NCI-H146 treated with DMSO at 0.1 percent for 48 hours (cell line): ENCODE measurements around the gene P2RX7.
A peak's percentile ranks its signal among the peaks of the same experiment; 100 is the strongest.

Experiments
- DNase-seq: peaks from one replicate; lab custom pipeline; 2025; ENCODE audit not compliant: unreplicated experiment; lab: John Stamatoyannopoulos, UW

Gene P2RX7

DNA sequence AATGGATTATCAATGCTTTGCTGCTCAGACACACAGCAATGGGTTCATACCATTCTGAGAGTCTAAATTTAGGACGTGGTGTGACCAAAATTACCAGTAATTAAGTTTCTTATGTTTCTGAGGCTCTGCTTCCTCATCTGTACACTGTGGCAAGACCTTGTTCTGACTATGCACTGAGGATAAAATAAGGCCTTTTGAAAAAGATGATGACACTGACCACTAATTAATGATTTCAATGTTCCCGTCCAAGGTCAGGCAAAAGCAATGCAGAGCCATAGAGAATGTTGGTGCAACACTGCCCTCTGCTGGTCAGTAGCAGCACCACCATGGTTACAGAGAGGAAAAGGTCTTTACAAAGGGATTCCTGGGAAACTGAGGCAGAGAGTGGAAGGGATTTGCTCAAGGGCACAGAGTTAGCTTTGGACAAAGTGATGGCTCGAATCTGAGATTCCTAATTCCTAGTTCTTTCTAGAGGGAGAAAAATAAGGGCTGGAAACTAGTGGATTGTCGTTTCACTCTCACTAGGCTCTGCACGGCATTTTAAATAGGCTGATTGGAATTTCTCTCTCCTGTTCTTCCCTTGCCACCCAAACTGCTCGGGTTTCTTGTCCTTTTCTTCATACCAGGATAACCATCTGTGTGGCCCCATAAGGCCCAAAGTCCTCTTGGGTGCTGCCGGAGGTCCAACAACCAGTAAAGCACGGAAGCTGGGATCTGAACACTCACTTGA is 22.3 kb upstream of the P2RX7 start:
- DNase-seq: peak; percentile 46

GRCh38 chr12:121111684-121112083 is 21.0 kb upstream of the P2RX7 start:
- DNase-seq: no peak

DNA sequence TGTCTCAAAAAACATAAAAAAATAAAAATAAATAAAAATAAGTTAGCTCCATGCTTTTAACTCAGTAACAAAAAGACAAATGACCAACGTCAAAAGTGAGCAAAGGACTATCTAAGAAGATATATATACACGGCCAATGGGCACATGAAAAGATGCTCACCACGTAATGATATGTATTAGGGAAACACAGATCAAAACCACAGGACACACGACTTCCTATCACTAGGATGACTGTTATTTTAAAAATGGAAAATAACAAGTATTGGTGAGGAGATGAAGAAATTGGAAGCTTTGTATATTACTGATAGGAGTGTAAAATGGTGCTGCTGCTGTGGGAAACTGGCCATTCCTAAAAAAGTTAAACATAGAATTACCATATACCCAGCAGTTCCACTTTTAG is 20.2 kb upstream of the P2RX7 start:
- no peak for DNase-seq

DNA sequence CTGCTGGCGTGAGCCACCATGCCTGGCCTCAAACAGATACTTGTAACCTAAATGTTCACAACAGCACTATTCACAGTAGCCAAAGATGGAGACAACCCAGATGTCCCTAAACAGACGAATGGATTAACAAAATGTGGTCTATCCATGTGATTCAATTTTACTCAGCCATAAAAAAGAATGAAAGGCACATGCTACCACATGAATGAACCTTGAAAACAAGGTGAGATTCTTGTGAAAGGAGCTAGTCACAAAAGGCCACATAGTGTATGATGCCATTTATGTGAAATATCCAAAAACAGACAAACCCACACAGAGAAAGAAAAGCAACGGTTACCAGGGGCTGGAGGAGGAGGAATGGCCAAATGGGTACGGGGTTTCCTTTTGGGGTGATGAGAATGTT is 19.6 kb upstream of the P2RX7 start:
- DNase-seq: no peak

DNA sequence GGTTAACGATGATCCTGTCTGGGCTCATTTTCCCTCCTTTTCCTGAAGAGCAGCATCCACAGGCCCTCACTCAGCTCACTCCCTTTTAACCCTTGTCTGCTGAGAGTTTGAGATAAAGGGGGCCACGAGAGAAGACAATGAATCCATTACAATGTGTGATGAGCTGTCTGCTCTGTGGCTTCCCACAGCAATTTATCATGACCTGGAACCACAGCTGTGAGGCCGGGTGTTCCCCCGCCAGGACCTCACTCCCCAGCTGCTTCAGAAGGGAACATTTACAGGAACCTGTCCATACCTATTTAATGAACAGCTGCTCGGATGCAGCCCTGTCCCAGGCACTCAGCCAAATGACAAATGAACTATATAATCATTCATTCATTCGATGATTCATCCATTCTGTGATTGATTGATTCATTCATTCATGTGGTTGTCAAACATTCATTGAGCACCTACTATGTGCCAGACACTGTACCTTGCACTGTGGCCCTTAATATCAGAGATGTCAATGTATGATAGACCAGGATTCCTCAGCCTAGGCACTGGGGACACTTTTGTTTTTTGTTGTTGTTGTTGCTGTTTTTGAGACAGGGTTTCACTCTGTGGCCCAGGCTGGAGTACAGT is 18.5 kb upstream of the P2RX7 start:
- no peak for DNase-seq

GRCh38 chr12:121114806-121115205 is 17.9 kb upstream of the P2RX7 start:
- DNase-seq: no peak

GRCh38 chr12:121115530-121115929 is 17.1 kb upstream of the P2RX7 start:
- DNase-seq: no peak

DNA sequence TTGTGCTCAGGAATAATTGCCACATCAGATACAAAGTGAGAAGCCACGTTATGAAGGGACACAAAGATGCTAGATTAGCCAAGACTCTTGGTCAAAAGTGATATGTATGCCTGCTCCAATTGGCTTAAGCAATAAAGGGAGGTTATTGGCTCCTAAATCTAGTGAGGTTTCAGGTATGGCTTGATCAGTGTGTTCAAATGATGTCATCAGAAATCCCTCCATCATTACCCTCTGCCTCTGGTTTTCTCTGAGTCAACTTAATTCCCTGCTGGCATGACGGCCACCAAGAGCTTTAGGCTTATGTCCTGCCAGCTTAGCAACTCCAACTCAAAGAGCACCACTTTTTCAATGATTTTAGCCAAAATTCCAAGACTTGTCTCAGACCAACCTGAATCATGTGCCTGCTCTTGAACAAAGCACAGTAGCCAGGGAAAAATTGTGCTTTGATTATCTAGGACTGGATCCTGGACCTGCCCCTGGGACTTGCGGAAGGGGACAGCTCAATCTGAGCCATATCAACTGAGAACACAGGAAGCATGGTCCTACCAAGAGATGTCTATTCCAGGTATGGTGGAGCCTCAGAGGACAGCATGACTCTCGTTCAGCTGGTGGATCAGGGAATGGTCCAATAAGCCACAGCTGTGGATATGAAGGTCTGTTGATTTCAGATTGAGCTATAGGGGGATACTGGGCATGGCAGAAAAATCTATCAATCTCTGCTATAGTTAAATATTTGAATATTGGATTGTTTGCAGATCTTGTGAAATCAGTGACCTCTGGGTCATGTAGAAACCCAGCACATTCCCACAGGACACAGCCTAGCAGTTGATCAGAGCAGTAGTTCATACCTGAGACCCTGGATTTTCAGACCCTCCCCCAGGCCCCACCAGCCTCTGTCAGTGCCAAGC is 16.1 kb upstream of the P2RX7 start:
- no peak for DNase-seq

DNA sequence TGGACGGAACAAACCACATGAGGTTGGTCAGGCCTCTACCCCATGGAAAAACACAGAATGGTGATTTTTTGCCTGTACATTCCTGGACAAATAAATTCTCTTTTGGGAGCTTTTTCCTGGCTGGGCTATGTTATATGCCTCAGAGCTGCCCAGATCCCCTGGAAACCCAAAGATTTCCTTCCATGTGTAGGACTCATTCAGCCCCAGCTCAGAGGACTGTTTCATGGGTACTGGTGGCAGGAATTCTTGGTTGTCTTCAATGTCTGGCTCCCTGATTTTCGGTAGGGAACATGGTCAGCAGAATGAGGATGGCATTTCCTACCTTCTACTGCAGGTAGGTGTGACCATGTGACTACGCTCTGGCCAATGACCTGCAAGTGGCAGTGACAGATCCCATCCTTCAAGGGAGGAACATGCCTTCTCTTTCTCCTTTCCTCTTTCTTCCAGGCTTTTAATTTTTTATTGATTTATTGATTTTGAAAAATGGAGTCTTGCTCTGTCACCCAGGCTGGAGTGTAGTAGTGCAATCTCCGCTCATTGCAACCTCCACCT is 15.4 kb upstream of the P2RX7 start:
- no peak for DNase-seq

DNA sequence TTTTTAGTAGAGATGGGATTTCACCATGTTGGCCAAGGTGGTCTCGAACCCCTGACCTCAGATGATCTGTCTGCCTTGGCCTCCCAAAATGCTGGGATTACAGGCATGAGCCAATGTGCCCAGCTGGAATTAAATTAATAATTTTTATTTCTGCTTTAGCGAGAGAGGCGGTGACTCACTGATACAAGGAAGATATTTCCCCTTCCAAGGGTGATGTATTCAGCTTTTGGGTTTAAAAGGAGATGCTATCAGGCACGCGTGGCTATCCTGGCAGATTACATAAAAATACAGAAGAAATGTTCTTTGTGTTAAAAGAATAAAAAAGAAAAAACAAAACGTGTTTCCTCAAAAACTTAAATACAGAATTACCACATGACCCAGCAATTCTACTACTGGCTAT is 12.4 kb upstream of the P2RX7 start:
- no peak for DNase-seq

- DNase-seq: no peak
Observed at GRCh38 chr12:121120989-121121755, 11.5 kb upstream of the P2RX7 start.

DNA sequence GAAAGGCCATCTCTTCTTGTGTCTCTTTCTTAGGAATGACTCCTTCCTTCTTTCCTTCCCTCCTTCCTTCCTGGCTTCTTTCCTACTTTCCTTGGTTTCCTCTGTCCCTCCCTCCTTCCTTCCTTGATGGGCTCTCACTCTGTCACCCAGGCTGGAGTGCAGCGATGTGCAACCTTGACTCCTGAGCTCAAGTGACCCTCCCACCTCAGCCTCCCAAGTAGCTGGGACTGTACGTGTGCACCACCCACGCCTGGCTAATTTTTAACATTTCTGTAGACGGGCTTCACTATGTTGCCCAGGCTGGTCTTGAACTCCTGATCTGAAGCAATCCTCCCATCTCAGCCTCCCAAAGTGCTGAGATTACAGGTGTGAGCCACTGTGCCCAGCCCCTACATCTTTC is 10.9 kb upstream of the P2RX7 start:
- no peak for DNase-seq

DNA sequence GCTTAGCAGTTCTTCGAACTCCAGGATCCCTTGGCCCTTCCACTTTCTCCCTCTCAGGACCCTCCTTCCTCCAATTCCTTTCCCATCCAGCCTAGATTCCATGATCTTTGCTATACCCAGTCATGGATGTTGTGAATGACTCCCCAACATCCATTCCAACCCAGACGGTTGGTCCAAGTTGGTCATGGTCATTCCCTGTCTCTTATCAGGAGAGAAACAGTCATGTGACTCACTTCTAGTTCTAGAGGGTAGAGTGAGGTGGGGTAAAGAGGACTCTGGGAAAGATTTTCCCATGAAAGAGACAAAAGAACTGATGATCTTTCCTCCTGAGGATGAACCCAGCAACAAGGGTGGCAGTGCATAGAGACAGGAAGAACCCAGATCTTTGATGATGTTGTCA is 9.2 kb upstream of the P2RX7 start:
- DNase-seq: no peak

DNA sequence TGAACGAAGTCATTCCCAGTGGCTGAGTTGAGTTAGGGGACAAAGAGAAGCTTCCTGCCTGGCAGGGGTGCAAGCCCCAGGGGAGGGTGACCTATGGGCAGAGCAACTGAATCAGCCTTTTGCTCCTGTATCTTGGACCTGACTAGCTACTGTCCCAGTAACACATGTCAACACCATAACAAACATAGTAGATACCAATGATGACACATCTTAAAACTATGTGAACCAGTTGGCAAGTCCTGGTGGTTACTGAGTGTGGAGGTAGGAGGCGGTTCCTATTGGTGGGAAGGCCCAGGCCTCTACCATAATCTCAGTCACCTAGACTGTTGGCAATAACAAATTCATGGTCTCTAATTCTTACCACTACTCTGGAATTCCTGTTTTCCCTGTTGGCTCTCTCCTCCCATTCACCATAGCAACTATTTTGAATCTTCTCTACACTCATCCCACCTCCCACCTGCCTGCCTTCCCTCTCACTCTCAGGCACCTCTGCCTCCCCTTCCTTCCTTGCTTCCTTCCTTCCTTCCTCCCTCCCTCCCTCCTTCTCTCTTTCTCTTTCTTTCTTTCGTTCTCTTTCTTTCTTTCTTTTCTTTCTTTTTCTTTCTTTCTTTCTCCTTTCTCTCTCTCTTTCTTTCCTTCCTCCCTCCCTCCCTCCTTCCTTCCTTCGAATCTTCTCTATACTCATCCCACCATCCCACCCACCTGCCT is 8.1 kb upstream of the P2RX7 start:
- no peak for DNase-seq

DNA sequence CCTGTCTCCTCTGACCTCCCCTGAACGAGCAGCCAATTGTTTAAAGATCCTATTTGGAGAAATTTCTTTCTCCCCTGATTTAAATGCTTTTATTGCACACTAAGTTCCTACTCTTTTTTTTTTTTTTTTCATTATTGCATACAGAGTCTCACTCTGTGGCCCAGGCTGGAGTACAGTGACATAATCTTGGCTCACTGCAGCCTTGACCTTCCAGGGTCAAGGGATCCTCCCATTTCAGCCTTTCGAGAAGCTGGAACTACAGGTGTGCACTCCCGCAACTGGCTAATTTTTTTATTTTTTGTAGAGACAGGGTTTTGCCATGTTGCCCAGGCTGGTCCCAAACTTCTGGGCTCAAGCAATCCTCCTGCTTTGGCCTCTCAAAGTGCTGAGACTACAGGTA is 5.2 kb upstream of the P2RX7 start:
- DNase-seq: no peak

DNA sequence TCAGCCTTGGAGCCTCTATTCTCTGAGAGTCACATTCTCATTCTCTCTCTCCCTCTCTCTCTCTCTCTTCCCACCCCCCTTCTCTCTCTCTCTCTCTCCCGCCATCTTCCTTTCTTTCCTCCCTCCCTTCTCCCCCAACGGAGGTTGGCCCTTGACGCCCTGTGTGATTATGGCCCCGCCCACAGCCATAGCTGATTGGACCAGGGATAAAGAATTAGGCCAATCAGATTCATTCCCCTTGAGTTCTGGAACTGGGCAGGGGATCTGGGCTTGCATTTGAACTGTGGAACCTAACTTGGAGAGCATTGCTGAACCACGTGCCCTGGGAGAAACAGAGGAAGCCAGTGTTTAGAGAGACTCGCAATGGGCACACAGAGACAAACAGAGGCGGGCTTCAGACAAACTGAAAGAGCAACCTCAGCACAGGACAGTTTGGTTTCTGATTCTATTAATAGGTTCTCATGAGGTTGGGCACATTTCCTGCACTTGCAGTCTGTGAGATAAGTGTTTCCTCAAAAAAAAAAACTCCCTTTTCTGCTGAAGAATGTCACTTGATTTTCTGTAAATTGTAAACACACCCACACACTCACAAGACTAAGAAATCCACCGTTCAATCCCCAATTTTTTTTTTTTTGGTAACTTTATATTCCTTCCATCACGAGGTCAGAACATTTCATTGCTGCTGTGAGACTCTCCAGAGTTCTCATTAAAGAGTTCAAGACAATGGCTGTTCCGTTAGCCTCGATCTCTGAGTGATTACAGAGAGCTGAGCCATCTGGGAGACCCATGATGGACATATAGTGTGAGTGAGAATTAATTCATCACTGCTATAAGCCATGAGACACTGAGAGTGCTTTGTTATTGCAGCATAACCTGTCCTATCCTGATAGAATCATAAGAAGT is 3.5 kb upstream of the P2RX7 start:
- DNase-seq: no peak

DNA sequence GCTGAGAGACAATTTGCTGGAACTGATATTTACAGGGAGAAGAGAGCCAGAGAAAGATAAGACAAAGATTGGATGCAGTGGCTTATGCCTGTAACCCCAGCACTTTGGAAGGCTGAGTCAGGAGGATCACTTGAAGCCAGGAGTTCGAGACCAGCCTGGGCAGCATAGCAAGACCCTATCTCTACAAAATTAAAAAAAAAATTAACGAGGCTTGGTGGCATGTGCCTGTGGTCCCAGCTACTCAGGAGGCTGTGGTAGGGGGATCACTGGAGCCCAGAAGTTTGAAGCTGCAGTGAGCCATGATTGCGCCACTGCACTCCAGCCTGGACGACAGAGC is 2.9 kb upstream of the P2RX7 start:
- DNase-seq: no peak

- no peak for DNase-seq
Observed at GRCh38 chr12:121130866-121131373, 1.8 kb upstream of the P2RX7 start.

DNA sequence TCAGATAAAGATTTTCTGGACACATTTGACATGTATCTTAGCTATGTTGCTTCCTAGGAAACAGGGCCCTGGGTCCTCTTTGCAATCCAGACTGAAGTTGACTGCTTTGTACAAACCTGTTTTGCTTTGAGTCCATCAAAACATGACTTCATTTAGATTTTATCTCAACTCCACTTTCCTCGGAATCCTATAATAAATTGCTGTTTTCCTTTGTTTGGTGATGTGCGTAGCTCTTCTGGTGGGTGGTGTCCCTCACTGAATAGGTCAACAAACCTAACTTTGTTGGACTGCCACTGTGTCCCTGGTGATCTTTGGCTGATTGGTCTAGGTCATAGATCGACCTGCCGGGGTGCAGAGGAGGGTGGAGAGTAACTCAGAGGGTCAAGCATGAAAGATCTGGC is 735 bp upstream of the P2RX7 start:
- no peak for DNase-seq
